ENCODE data around the gene CAVIN2.

CAVIN2 gene

GRCh38 chr2:191864628-191865374 is 17.9 kb upstream of the CAVIN2 start:
- DNase-seq (ENCODE audit: low spot score): no peak

GRCh38 chr2:191863988-191864387 is 17.1 kb upstream of the CAVIN2 start:
- DNase-seq (ENCODE audit: low spot score): no peak

- DNase-seq (ENCODE audit: low spot score): no peak
Measured at GRCh38 chr2:191862156-191862775, 15.4 kb upstream of the CAVIN2 start.

- no peak for DNase-seq (ENCODE audit: low spot score)
Measured at GRCh38 chr2:191860760-191861466, 14.0 kb upstream of the CAVIN2 start.

DNA sequence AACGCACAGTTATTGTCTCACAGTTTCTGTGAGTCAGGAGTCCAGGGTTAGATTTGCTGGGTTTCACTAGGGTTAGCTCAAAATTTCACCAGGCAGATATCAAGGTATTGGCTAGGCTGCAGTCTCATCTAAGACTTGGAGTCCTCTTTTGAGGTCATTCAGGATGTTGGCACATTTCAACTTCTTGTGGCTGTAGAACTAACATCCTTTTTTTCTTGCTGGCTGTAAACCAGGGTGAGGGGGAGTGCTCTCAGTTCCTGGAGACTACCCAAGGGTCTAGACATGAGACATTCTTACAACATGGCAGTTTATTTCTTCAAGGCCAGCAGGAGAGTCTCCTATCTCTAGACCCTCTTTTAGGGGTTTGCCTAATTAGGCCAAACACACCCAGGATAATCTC is 12.8 kb upstream of the CAVIN2 start:
- DNase-seq (ENCODE audit: low spot score): no peak

GRCh38 chr2:191857886-191858285 is 11.0 kb upstream of the CAVIN2 start:
- DNase-seq (ENCODE audit: low spot score): no peak

- no peak for DNase-seq (ENCODE audit: low spot score)
Measured at GRCh38 chr2:191857259-191857805, 10.4 kb upstream of the CAVIN2 start.

GRCh38 chr2:191856111-191856876 is 9.4 kb upstream of the CAVIN2 start:
- no peak for DNase-seq (ENCODE audit: low spot score)

GRCh38 chr2:191855382-191855781 is 8.5 kb upstream of the CAVIN2 start:
- no peak for DNase-seq (ENCODE audit: low spot score)

DNA sequence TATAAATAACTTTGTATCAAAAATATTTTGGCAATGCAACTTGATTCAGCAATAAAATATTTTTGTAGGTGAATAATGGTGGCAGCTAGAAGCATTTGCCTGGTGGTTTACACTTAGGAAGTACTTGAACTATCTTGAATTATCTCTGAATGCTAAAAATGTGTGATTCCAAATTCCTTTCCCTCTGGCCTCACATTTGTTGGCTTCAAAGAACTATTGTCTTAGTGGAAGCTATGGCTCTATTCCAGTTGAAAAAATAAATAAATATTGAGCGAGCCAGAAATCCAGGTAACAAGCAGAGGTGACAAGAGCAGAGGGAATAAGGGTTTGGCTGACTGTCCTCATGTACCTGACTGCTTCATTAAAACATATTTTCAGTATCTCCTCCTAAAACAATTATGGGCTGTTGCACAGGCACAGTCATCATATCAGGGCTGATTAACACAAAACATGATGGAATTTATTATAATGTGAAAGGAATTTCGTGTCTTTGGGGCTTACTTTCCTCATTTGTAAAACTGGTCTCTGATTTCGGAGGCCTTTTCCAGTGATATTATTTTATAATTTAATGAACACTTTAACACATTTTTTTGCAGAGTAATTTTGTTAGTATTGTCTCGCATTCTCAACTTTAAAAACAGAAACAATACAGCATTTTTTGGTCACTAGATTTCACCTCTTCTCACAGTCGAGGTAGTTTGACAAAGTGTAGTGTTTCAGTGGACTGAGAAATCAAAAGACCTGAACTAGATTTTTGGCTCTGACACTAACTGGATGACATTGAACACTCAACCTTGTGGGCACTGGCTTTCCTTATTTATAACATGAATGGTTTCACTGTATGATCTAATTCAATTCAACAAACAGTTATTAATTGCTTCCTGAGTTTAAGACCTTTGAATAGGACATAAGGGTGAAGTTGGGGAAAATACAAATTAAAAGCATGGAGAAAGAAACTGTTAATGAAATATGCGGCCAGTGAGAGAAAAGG is 7.8 kb upstream of the CAVIN2 start:
- DNase-seq (ENCODE audit: low spot score): no peak

- DNase-seq (ENCODE audit: low spot score): no peak
Measured at GRCh38 chr2:191853843-191854242, 7.0 kb upstream of the CAVIN2 start.

DNA sequence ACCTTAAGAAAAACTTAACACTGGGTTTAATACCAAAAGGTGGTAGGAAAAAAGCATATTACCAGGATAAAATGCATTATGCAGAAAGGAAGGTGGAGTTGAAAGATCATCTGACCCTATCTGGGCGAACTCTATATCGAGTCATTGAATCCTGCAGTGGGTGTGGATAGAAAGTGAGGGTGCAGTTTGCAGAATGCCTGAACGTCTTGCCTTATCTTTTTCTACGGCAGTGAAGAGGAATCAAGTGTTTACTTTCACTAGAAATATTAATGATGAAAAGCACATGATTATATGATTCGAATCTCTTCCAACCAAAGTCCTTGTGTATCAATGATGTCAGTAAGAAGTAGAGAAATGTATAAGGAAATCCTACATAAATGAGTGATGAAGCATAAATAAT is 4.3 kb upstream of the CAVIN2 start:
- no peak for DNase-seq (ENCODE audit: low spot score)

DNA sequence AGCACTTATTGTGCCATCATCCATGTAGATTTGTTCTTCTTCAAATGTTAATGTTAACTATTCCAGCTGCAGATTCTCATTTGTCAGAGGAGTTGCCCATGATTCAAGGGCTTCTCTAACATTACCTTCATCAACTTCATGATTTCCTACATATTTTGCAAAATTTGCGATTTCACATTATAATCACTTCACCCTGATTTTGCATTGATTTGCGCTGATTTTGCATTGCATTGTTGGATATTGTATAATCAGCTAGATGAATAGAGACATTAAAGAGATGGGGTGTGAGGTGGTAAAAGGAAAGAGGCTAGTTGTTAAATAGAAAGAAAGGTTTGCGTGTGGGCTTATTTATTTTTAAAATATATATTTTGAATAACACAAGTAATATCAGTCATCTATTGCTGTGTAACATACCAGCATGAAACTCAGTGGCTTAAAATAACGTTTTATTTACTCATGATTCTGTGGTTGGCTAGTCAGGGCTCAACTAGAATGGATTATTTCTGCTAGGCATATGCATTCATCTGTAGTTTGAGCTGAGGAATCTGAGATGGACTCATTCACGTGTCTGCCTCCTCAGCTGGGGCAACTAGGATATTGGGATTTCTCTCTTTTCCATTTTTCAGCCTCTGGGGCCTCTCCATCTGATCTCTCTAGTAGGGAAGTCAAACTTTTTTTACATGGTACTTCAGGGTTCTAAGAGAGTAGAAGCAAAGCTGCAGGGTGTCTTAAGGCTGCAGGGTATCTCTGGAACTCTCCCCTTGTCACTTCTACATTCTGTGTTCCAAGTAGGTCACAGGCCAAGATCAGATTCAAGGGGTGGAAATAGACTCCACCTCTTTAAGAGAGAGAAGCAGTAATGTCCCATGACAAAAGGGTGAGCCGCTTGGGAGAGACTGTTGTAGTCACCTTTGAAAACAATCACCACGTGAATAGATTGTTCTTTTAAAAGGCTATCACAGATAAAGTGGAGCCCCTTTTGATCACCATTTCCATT is 2.2 kb upstream of the CAVIN2 start:
- DNase-seq (ENCODE audit: low spot score): no peak

- DNase-seq (ENCODE audit: low spot score): no peak
Measured at GRCh38 chr2:191847764-191848163, 876 bp upstream of the CAVIN2 start.

DNA sequence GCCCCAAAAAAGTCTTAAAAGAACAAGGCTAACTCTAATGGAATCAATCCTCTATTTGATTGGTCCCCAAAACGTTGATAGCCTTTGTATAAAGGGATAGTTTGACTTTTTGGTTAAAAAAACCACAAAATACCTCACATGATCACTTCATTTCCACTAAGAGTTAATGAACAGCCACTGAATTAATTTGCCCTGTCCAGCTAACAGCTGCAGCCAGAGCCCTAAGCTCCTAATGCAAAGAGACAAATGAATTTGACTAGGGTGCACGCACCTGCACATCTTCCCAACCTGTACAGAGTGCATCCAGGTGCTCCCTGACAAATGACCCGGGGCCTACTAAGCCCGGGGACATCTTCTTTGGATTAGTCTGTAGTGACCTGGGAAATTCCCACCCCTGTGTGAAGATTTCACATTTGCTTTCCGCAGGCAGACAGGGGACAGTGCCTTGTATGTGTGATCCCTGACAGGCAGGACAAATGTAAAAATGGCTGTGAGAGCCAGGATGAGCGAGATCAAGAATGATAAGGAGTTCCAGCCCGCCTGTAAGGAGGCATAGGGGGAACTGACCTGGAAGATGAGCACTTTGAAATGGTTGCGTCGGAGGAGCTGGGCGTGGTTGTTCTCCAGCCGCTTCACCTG is 893 bp downstream of the CAVIN2 start:
- no peak for DNase-seq (ENCODE audit: low spot score)

DNA sequence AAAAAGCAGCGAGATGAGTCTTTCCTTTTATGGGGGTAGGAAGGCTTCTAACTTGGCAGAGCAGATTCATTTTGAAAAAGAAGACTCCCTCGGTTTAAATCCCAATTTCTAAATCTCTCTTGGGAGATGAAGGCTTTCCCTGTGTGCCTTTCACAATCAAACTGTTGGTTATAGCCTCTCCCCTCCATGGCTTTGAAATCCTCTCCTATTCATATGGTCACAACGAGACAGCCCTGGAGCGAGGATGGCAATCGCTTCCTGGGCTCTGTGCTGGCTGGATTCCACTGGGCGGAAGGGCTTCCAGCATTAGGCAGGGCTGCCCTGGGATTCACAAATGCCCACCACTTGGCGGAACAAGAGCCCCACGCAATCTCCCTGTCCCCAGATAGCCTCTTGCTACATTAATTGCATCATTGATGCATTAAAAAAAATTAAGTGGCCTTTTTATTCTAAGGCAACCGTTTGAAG is 1.6 kb downstream of the CAVIN2 start:
- no peak for DNase-seq (ENCODE audit: low spot score)

GRCh38 chr2:191844706-191845105 is 2.2 kb downstream of the CAVIN2 start:
- DNase-seq (ENCODE audit: low spot score): no peak

- no peak for DNase-seq (ENCODE audit: low spot score)
Measured at GRCh38 chr2:191840921-191841320, 6.0 kb downstream of the CAVIN2 start.

Measured in HuH-7.5 (cell line).